ENCODE data around the gene DBX1.

DNA sequence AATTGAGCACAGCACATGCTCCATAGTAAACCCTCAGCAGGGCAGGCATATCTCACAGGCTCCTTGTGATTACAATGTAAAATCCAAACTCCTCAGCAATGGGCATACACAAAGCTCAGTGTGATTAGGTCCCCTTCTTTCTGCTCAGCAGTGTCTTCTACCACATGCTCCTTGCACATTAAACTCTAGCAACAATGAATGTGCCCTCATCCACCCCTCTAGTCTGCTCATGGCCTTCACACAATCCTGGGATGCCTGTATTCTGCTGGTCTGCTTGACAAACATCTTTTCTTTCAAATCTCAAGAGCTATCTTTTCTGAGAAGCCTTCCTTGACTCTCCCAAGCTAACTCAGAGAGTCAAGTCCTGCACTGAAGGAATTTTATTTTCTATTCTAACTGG lies 32.4 kb upstream of the DBX1 start:
- TF ChIP-seq, protein P1, sequence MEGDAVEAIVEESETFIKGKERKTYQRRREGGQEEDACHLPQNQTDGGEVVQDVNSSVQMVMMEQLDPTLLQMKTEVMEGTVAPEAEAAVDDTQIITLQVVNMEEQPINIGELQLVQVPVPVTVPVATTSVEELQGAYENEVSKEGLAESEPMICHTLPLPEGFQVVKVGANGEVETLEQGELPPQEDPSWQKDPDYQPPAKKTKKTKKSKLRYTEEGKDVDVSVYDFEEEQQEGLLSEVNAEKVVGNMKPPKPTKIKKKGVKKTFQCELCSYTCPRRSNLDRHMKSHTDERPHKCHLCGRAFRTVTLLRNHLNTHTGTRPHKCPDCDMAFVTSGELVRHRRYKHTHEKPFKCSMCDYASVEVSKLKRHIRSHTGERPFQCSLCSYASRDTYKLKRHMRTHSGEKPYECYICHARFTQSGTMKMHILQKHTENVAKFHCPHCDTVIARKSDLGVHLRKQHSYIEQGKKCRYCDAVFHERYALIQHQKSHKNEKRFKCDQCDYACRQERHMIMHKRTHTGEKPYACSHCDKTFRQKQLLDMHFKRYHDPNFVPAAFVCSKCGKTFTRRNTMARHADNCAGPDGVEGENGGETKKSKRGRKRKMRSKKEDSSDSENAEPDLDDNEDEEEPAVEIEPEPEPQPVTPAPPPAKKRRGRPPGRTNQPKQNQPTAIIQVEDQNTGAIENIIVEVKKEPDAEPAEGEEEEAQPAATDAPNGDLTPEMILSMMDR (IDR thresholded peaks at IDR 0.05): no peak
- TF ChIP-seq POLR2AphosphoS5 (IDR thresholded peaks at IDR 0.05) (no peak), POLR2A (IDR thresholded peaks at IDR 0.05; ENCODE audit: low read depth) (no peak)

Measured in esophagus muscularis mucosa (tissue), 3 donors.